Spinal cord (tissue), 10 donors: Measurements from ENCODE around the gene ZFP62. TPM values are rescaled to one million over a fixed set of nuclear protein-coding genes. Genes with fewer than 3 reads are reported as not detected.

Source experiments
- DNase-seq, 6 donors: peaks; one replicate each; pipeline versions ENCODE4 v3.0.0 to v3.0.0-alpha.2; 2013 to 2015; ENCODE audit warnings: low spot score in 6 of 6, low read depth in 4 of 6
- H3K27ac ChIP-seq: one replicate; pipeline ENCODE4 v1.5.1; 2013; ENCODE audit warnings: low read depth, low read length, control low read depth
- H3K27me3 ChIP-seq: one replicate; pipeline ENCODE4 v1.6.1; 2013; ENCODE audit warnings: low read length; ENCODE audit not compliant: control insufficient read depth, insufficient read depth
- H3K36me3 ChIP-seq: one replicate; pipeline ENCODE4 v1.6.1; 2013; ENCODE audit warnings: low read length; ENCODE audit not compliant: control insufficient read depth, insufficient read depth
- H3K4me1 ChIP-seq: one replicate; pipeline ENCODE4 v1.6.1; 2013; ENCODE audit warnings: low read length; ENCODE audit not compliant: control insufficient read depth, insufficient read depth
- H3K4me3 ChIP-seq: one replicate; pipeline ENCODE4 v1.5.1; 2013; ENCODE audit warnings: low read depth, low read length, control low read depth
- H3K9me3 ChIP-seq: one replicate; pipeline ENCODE4 v1.6.1; 2013; ENCODE audit warnings: low read length; ENCODE audit not compliant: control insufficient read depth, insufficient read depth
- WGBS: methylation state at CpG from one replicate; pipeline ENCODE4 v1.1.5; 2013; ENCODE audit warnings: missing lambda C conversion rate; ENCODE audit not compliant: insufficient coverage; 5-methylcytosine and 5-hydroxymethylcytosine counted together
- polyA plus RNA-seq, 2 donors: library from polyadenylated mRNA; unstranded; fragments of 120-200 nt; gene quantifications; one replicate each; pipeline ENCODE4 v1.2.1, GENCODE V29; 2013; ENCODE audit not compliant: insufficient read length in 2 of 2
- total RNA-seq, 2 donors: library from RNA; depleted of rRNA in 1 of 2; stranded (reverse); fragments of 120-200 nt in 1 of 2; fragments of >200 nt in 1 of 2; gene quantifications; one replicate each; pipeline versions ENCODE4 v1.2.3 to v1.2.4, GENCODE V29; 2013 to 2014
- donor health status: healthy.

ZFP62 gene
- total and polyA plus RNA-seq, 4 donors: 34.1 to 46.2 (median 38.8) TPM

GRCh38 chr5:180807654-180808414, 53.2 kb downstream of the ZFP62 start:
- no peak overlapping the region for H3K4me3 ChIP-seq
- no peaks in the 10 kb centered on the region for H3K27me3 ChIP-seq
- H3K27ac ChIP-seq: no peak overlapping the region
- H3K4me1 ChIP-seq: peaks cover 55% of the 10 kb centered on the region
- no peak for DNase-seq
- H3K36me3 ChIP-seq: peaks cover 19% of the 10 kb centered on the region
- H3K9me3 ChIP-seq: no peaks in the 10 kb centered on the region
- 23% methylated on average over 4 of the region's 6 CpGs for WGBS

- peaks cover 56% of the 10 kb centered on the region for H3K4me1 ChIP-seq
- H3K9me3 ChIP-seq: no peaks in the 10 kb centered on the region
- WGBS: no CpG with 5 or more reads among the region's 1 CpG
- DNase-seq: no peak
- peaks cover 19% of the 10 kb centered on the region for H3K36me3 ChIP-seq
- no peak overlapping the region for H3K4me3 ChIP-seq
- no peak overlapping the region for H3K27ac ChIP-seq
- H3K27me3 ChIP-seq: no peaks in the 10 kb centered on the region
These were observed 54.0 kb downstream of the ZFP62 start for GRCh38 chr5:180807046-180807445.

- H3K9me3 ChIP-seq: no peaks in the 10 kb centered on the region
- peaks cover 19% of the 10 kb centered on the region for H3K36me3 ChIP-seq
- WGBS: 76% methylated on average over 7 of the region's 9 CpGs
- no peak overlapping the region for H3K4me3 ChIP-seq
- H3K27ac ChIP-seq: no peak overlapping the region
- H3K4me1 ChIP-seq: peaks cover 56% of the 10 kb centered on the region
- H3K27me3 ChIP-seq: no peaks in the 10 kb centered on the region
- DNase-seq: no peak
These were observed 54.6 kb downstream of the ZFP62 start for GRCh38 chr5:180806351-180807011.

- no peaks in the 10 kb centered on the region for H3K27me3 ChIP-seq
- peaks cover 51% of the 10 kb centered on the region for H3K4me1 ChIP-seq
- no peaks in the 10 kb centered on the region for H3K9me3 ChIP-seq
- WGBS: 86% methylated on average over 18 of the region's 22 CpGs
- H3K27ac ChIP-seq: peak overlapping the region; percentile 43
- DNase-seq: no peak
- H3K4me3 ChIP-seq: peak overlapping the region; percentile 66
- peaks cover 19% of the 10 kb centered on the region for H3K36me3 ChIP-seq
These were observed 56.9 kb downstream of the ZFP62 start for GRCh38 chr5:180804129-180804618.

- no peaks in the 10 kb centered on the region for H3K27me3 ChIP-seq
These were observed 57.6 kb downstream of the ZFP62 start for GRCh38 chr5:180803181-180804128.

GRCh38 chr5:180802325-180803180, 58.5 kb downstream of the ZFP62 start, which contains the start of gene MGAT1:
Gene MGAT1, minus strand, starts transcription at chr5:180802806. Its CDS starts 9,835 bp downstream, at chr5:180792971.
- Histone ChIP-seq H3K27ac (peak within 1 kb of the TSS; percentile 88), H3K4me1 (peaks cover 44% of the 10 kb centered on the region)
- DNase-seq: peak in 4 of 6 donors; percentile 45 to 82 (median 54)

More at GRCh38 chr5:180803181-180804128, 57.6 kb downstream of the ZFP62 start:
- Histone ChIP-seq H3K9me3 (no peaks in the 10 kb centered on the region), H3K4me3 (peak overlapping the region; percentile 66), H3K27ac (peak overlapping the region; percentile 87), H3K36me3 (peaks cover 19% of the 10 kb centered on the region), H3K4me1 (peaks cover 46% of the 10 kb centered on the region)
- WGBS: 61% methylated on average over 35 of the region's 41 CpGs
- DNase-seq: peak in 2 of 6 donors; percentile 9 to 59

GRCh38 chr5:180801596-180802324, 59.3 kb downstream of the ZFP62 start:
- H3K27me3 ChIP-seq: no peaks in the 10 kb centered on the region
- peak overlapping the region; percentile 88 for H3K27ac ChIP-seq
- peaks cover 40% of the 10 kb centered on the region for H3K4me1 ChIP-seq
- no peak for DNase-seq
- H3K9me3 ChIP-seq: no peaks in the 10 kb centered on the region
- H3K4me3 ChIP-seq: peak overlapping the region; percentile 66
- WGBS: 33% methylated on average over 9 of the region's 15 CpGs
- peaks cover 20% of the 10 kb centered on the region for H3K36me3 ChIP-seq

More at GRCh38 chr5:180802325-180803180, 58.5 kb downstream of the ZFP62 start, which contains the start of gene MGAT1:
- under 1% methylated on average over 84 of the region's 87 CpGs for WGBS
- Histone ChIP-seq H3K4me3 (peak within 1 kb of the TSS; percentile 66), H3K9me3 (no peaks in the 10 kb centered on the region), H3K36me3 (peaks cover 24% of the 10 kb centered on the region), H3K27me3 (no peaks in the 10 kb centered on the region)
